ENCODE measurements around the gene CYSTM1. TPM values are rescaled to one million over a fixed set of nuclear protein-coding genes. Genes with fewer than 3 reads are reported as not detected.
"Not testable (repeated sequence)": the region's sequence is repeated elsewhere in the genome, so short reads cannot be mapped to it uniquely, and the experiment has no call there.

CYSTM1 gene
- total RNA-seq, 3 donors from 2014 or later (not counting 1 experiment from before 2014, with no cell fraction given) = 3.9 to 4.9 (median 4.2) TPM

DNA sequence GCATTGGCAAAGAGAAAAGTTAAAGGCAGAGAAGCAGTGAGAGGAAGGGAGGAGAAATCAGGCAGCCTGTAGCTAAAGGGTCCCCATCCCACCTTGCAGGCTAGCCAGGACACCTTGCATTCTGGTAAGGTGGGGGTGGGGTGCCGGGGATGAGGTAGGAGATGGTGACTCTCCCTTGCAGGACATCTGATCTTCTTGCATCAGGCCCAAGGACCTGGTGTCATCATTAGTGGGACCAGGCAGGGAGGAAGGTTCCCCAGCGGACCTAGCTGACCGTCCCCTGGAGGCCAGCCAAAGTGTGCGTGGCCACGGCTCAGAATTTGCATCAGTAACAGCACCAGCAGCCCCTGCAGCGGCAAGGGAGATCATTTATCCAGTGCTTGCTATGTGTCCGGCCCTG lies 21.7 kb upstream of the CYSTM1 start:
- Histone ChIP-seq H3K27ac (ENCODE audit: low read length) (no peak overlapping the region), H3K36me3 (ENCODE audit: control insufficient read depth, insufficient read depth, low read length) (no peaks in the 10 kb centered on the region), H3K4me3 (ENCODE audit: low read length) (no peak overlapping the region), H3K9me3 (ENCODE audit: control insufficient read depth, insufficient read depth, low read length) (no peaks in the 10 kb centered on the region), H3K4me1 (ENCODE audit: control insufficient read depth, insufficient read depth, low read length) (peaks cover 14% of the 10 kb centered on the region), H3K27me3 (ENCODE audit: control insufficient read depth, insufficient read depth, low read length) (no peaks in the 10 kb centered on the region)
- H3K27ac Mint-ChIP-seq = no peak overlapping the region
- no peaks in the 10 kb centered on the region for H3K36me3 Mint-ChIP-seq
- no peak for DNase-seq
- 76% methylated on average over 7 of the region's 7 CpGs for WGBS (ENCODE audit: insufficient coverage)
- peaks cover 0 to 13% of the 10 kb centered on the region in 2 donors for H3K4me1 Mint-ChIP-seq
- H3K9me3 Mint-ChIP-seq = no peaks in the 10 kb centered on the region
- no peak overlapping the region for H3K4me3 Mint-ChIP-seq
- H3K27me3 Mint-ChIP-seq (ENCODE audit: low read depth in 2 of 2) = peaks cover 1 to 3% of the 10 kb centered on the region in 2 donors
- intact Hi-C loops (cut with micrococcal nuclease) = no loop called here
- ATAC-seq = no peak
- TF ChIP-seq, protein P1, sequence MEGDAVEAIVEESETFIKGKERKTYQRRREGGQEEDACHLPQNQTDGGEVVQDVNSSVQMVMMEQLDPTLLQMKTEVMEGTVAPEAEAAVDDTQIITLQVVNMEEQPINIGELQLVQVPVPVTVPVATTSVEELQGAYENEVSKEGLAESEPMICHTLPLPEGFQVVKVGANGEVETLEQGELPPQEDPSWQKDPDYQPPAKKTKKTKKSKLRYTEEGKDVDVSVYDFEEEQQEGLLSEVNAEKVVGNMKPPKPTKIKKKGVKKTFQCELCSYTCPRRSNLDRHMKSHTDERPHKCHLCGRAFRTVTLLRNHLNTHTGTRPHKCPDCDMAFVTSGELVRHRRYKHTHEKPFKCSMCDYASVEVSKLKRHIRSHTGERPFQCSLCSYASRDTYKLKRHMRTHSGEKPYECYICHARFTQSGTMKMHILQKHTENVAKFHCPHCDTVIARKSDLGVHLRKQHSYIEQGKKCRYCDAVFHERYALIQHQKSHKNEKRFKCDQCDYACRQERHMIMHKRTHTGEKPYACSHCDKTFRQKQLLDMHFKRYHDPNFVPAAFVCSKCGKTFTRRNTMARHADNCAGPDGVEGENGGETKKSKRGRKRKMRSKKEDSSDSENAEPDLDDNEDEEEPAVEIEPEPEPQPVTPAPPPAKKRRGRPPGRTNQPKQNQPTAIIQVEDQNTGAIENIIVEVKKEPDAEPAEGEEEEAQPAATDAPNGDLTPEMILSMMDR (IDR thresholded peaks at IDR 0.05) = no peak

DNA sequence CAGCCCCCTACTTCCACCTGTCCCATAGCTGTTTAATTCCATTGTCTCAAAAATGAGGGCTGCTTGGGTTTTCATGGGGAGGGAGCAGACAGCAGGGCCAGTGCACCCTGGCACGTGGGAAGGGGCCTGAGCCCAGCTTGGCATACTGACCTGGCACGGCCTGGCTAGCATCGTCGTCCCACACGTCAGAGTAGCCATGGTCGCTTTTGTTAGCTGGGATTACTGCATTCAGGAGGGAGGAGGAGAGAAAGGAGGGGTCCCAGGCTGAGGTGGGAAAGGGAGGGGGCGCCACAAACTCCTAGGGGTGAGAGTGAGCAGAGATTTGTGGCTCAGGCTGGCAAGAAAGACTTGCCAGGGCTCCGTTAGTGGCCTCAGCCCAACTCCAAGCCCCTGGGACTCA lies 21.1 kb upstream of the CYSTM1 start:
- Histone ChIP-seq H3K27ac (ENCODE audit: low read length) (no peak overlapping the region), H3K9me3 (ENCODE audit: control insufficient read depth, insufficient read depth, low read length) (no peaks in the 10 kb centered on the region), H3K36me3 (ENCODE audit: control insufficient read depth, insufficient read depth, low read length) (no peaks in the 10 kb centered on the region), H3K4me1 (ENCODE audit: control insufficient read depth, insufficient read depth, low read length) (peaks cover 14% of the 10 kb centered on the region), H3K27me3 (ENCODE audit: control insufficient read depth, insufficient read depth, low read length) (no peaks in the 10 kb centered on the region), H3K4me3 (ENCODE audit: low read length) (no peak overlapping the region)
- intact Hi-C loops (cut with micrococcal nuclease) = no loop called here
- Mint-ChIP-seq H3K27ac (no peak overlapping the region), H3K27me3 (ENCODE audit: low read depth in 2 of 2) (no peaks in the 10 kb centered on the region), H3K9me3 (no peaks in the 10 kb centered on the region), H3K4me3 (no peak overlapping the region), H3K4me1 (peaks cover 0 to 13% of the 10 kb centered on the region in 2 donors), H3K36me3 (no peaks in the 10 kb centered on the region)
- ATAC-seq (no peak), DNase-seq (no peak)
- WGBS (ENCODE audit: insufficient coverage) = 75% methylated on average over 8 of the region's 8 CpGs
- TF ChIP-seq, protein P1 (IDR thresholded peaks at IDR 0.05) = no peak

DNA sequence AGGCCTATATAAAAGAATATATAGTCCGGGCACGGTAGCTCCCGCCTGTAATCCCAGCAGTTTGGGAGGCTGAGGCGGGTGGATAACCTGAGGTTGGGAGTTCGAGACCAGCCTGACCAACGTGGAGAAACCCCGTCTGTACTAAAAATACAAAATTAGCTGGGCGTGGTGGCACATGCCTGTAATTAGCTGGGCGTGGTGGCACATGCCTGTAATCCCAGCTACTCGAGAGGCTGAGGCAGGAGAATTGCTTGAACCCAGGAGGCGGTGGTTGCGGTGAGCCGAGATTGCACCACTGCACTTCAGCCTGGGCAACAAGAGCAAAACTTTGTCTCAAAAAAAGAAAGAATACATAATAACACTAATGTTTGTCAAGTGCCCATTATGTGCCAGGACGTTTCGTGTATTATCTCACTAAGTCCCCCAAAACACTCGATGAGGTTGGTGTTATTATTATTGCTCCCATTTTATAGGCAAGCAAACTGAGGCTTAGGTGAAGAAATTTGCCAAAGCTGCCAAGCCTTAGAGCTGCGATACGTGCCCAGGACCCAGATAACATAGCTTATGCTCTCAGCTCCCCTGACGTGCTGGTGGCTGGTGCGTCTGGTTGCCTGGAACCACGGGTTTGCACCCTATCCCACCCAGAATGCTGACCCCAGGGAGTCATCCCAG lies 20.1 kb upstream of the CYSTM1 start:
- 93% methylated on average over 21 of the region's 21 CpGs for WGBS (ENCODE audit: insufficient coverage)
- H3K27me3 ChIP-seq (ENCODE audit: control insufficient read depth, insufficient read depth, low read length); H3K36me3 ChIP-seq (ENCODE audit: control insufficient read depth, insufficient read depth, low read length); H3K9me3 Mint-ChIP-seq; H3K27ac ChIP-seq (ENCODE audit: low read length); ATAC-seq; H3K9me3 ChIP-seq (ENCODE audit: control insufficient read depth, insufficient read depth, low read length); H3K27ac Mint-ChIP-seq; H3K4me3 ChIP-seq (ENCODE audit: low read length); H3K36me3 Mint-ChIP-seq; H3K4me3 Mint-ChIP-seq; DNase-seq; H3K27me3 Mint-ChIP-seq (ENCODE audit: low read depth in 2 of 2): not testable (repeated sequence)
- H3K4me1 Mint-ChIP-seq = peaks cover 0 to 13% of the 10 kb centered on the region in 2 donors
- peaks cover 14% of the 10 kb centered on the region for H3K4me1 ChIP-seq (ENCODE audit: control insufficient read depth, insufficient read depth, low read length)
- intact Hi-C loops (cut with micrococcal nuclease) = loop anchor here (5.0 kb wide), 1 partner anchor 368 kb away; no protein-coding TSS in a partner anchor

DNA sequence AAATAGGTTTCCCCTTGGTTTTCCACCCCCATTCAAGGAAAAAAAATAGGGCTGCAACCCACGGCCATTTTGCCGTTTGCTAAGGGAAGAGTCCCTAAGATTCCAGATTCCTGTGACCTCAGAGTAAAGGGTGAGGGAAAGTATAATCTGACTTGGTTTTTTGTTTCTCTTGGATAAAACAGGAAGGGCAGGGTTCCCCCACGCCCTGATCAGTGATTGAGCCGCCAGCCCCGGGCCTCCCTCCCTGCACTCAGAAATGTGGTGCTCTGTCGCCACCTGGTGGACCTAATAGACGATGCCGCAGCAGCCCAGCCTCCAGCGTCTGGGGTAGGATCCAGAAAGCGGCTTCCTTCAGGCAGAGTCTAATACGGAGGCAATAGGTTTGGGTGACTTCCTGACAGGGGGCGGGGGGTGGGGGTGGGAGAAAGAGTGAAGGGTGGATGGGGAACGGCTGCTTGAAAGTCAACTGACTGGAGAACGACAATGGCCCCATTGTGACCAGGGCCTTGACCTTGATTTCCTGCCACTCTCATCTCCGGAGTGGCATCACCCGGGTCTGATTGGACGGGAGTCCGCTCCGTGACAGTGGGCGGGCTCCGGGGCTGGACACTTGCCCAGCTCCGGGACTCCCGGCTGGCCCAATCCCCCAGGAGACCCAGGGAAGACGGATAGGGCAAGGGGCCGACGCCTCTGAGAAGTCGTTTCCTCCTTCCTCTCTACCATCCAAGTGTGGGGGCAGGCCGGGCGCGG lies 17.8 kb upstream of the CYSTM1 start:
- no peaks in the 10 kb centered on the region for H3K9me3 ChIP-seq (ENCODE audit: control insufficient read depth, insufficient read depth, low read length)
- Mint-ChIP-seq H3K36me3 (no peaks in the 10 kb centered on the region), H3K4me1 (peaks cover 0 to 7% of the 10 kb centered on the region in 2 donors), H3K4me3 (peak overlapping the region; percentile 13), H3K9me3 (no peaks in the 10 kb centered on the region), H3K27me3 (ENCODE audit: low read depth in 2 of 2) (peaks cover 0 to under 1% of the 10 kb centered on the region in 2 donors), H3K27ac (peak overlapping the region in 1 of 2 donors; percentile 31)
- no peak overlapping the region for H3K27ac ChIP-seq (ENCODE audit: low read length)
- no peak overlapping the region for H3K4me3 ChIP-seq (ENCODE audit: low read length)
- ATAC-seq (peak; percentile 96 to 100 (median 99)), DNase-seq (peak; percentile 83 to 94)
- TF ChIP-seq, protein P1 (IDR thresholded peaks at IDR 0.05) = peak; percentile 81
- 11% methylated on average over 30 of the region's 30 CpGs for WGBS (ENCODE audit: insufficient coverage)
- peaks cover 14% of the 10 kb centered on the region for H3K4me1 ChIP-seq (ENCODE audit: control insufficient read depth, insufficient read depth, low read length)
- H3K27me3 ChIP-seq (ENCODE audit: control insufficient read depth, insufficient read depth, low read length) = no peaks in the 10 kb centered on the region
- intact Hi-C loops (cut with micrococcal nuclease) = loop anchor here (1.0 to 5.0 kb wide), 4 partner anchors 13 to 370 kb away; no protein-coding TSS in a partner anchor
- no peaks in the 10 kb centered on the region for H3K36me3 ChIP-seq (ENCODE audit: control insufficient read depth, insufficient read depth, low read length)
